B cell (primary cell): ENCODE data around the gene ASTN2.

Experiments used
- EZH2 ChIP-seq: IDR thresholded peaks from 2 replicates; pipeline ENCODE4 v1.6.1; 2012; ENCODE audit warnings: borderline replicate concordance, low read depth, mild to moderate bottlenecking, moderate library complexity, low read length; ENCODE audit not compliant: insufficient read depth, poor library complexity, severe bottlenecking
- TF ChIP-seq, protein P1 (sequence below): fragments of 200-600 bp; IDR thresholded peaks from one replicate; pipeline ENCODE4 v1.8.0; 2022; ENCODE audit warnings: antibody characterized with exemption, mild to moderate bottlenecking

DNA sequence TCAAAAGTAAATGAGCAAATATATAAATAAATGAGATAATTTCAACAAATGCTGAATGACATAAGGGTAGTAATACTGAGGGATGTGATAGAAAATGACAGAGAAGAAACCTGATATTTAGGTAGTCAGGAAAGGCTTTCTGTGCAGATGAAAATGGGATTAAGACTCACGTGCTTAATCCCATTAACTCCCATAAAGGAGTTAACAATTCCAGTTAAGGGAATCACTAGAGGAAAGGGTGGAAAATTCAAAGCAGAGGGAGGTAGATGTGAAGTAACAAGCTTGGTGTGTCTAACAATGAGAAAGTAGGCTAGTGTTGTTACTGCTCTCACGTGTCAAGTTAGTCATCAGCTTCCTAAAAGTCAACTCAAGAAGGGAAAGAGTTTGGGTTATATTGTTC lies 818.2 kb downstream of the ASTN2 start:
- TF ChIP-seq, protein P1, sequence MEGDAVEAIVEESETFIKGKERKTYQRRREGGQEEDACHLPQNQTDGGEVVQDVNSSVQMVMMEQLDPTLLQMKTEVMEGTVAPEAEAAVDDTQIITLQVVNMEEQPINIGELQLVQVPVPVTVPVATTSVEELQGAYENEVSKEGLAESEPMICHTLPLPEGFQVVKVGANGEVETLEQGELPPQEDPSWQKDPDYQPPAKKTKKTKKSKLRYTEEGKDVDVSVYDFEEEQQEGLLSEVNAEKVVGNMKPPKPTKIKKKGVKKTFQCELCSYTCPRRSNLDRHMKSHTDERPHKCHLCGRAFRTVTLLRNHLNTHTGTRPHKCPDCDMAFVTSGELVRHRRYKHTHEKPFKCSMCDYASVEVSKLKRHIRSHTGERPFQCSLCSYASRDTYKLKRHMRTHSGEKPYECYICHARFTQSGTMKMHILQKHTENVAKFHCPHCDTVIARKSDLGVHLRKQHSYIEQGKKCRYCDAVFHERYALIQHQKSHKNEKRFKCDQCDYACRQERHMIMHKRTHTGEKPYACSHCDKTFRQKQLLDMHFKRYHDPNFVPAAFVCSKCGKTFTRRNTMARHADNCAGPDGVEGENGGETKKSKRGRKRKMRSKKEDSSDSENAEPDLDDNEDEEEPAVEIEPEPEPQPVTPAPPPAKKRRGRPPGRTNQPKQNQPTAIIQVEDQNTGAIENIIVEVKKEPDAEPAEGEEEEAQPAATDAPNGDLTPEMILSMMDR: no peak
- no peak for TF ChIP-seq EZH2
